Liver (tissue), 3 donors: ENCODE data around the gene SYNPO2.

Source experiments
- ATF3 ChIP-seq: IDR thresholded peaks from 2 replicates; pipeline ENCODE4 v1.6.1; 2016; ENCODE audit warnings: antibody characterized with exemption
- HNF4G ChIP-seq: IDR thresholded peaks from 2 replicates; pipeline ENCODE4 v1.6.1; 2016; ENCODE audit warnings: antibody characterized with exemption
- RAD21 ChIP-seq, 2 donors: IDR thresholded peaks; 2 replicates each; pipeline ENCODE4 v1.6.1; 2016; ENCODE audit warnings: antibody characterized with exemption in 2 of 2, mild to moderate bottlenecking in 2 of 2
- REST ChIP-seq: IDR thresholded peaks from 2 replicates; pipeline ENCODE4 v1.6.1; 2016; ENCODE audit warnings: antibody characterized with exemption, mild to moderate bottlenecking
- RXRA ChIP-seq, 2 donors: IDR thresholded peaks; 2 replicates each; pipeline ENCODE4 v1.6.1; 2017 to 2018; ENCODE audit warnings: antibody characterized with exemption in 2 of 2, mild to moderate bottlenecking in 1 of 2
- TAF1 ChIP-seq: conservative IDR thresholded peaks from 2 replicates; pipeline ENCODE4 v1.6.1; 2016; ENCODE audit warnings: antibody characterized with exemption, mild to moderate bottlenecking
- TF ChIP-seq, protein P1 (sequence below): fragments of 150-350 bp; IDR thresholded peaks from 2 replicates; pipeline ENCODE4 v1.5.1; 2017; ENCODE audit warnings: improper control_type of control experiment, low read depth, low read length; ENCODE audit not compliant: missing input control
- donor health status: healthy.
- donor health status: healthy.

DNA sequence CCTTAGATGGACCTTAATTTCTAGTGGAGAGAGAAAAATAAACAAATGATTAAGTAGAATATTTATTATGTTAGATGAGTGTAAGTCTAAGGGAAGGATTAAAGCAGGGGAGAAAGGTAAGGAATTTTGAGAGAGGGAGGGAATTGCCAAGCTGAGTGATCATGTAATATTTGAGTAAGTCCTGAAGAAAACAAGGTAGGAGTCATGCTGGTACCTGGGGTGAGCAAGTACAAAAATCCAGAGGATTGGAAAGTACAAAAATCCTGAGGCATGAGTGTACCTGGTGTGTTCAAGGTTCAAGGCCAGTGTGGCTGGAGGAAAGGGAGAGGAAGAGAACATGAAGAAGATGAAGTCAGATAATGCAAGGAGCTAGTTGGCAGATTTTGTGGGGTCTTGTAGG, 159.8 kb downstream of the SYNPO2 start:
- TF ChIP-seq, protein P1, sequence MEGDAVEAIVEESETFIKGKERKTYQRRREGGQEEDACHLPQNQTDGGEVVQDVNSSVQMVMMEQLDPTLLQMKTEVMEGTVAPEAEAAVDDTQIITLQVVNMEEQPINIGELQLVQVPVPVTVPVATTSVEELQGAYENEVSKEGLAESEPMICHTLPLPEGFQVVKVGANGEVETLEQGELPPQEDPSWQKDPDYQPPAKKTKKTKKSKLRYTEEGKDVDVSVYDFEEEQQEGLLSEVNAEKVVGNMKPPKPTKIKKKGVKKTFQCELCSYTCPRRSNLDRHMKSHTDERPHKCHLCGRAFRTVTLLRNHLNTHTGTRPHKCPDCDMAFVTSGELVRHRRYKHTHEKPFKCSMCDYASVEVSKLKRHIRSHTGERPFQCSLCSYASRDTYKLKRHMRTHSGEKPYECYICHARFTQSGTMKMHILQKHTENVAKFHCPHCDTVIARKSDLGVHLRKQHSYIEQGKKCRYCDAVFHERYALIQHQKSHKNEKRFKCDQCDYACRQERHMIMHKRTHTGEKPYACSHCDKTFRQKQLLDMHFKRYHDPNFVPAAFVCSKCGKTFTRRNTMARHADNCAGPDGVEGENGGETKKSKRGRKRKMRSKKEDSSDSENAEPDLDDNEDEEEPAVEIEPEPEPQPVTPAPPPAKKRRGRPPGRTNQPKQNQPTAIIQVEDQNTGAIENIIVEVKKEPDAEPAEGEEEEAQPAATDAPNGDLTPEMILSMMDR, result no peak
- TF ChIP-seq HNF4G, result no peak
- no peak for TF ChIP-seq RAD21 (IDR thresholded peaks at IDR 0.05)
- no peak for TF ChIP-seq TAF1
- TF ChIP-seq RXRA (IDR thresholded peaks at IDR 0.05), result no peak
- no peak for TF ChIP-seq REST
- no peak for TF ChIP-seq ATF3
